Nephron (organoid): ENCODE data around the gene CLMN.

Experiments used
- H3K27ac Mint-ChIP-seq, 3 experiments: 2 replicates each; pipeline ENCODE4 v1.8.0; 2020; ENCODE audit warnings: mixed read lengths in 3 of 3, mild to moderate bottlenecking in 2 of 3, moderate library complexity in 1 of 3
- H3K27me3 Mint-ChIP-seq: 2 replicates; pipeline ENCODE4 v1.8.0; 2021; ENCODE audit warnings: low read depth, mild to moderate bottlenecking, moderate library complexity, mixed read lengths
- H3K36me3 Mint-ChIP-seq: 2 replicates; pipeline ENCODE4 v1.8.0; 2020; ENCODE audit warnings: low read depth, mixed read lengths
- H3K4me1 Mint-ChIP-seq: 2 replicates; pipeline ENCODE4 v1.8.0; 2020; ENCODE audit warnings: mixed read lengths
- H3K4me3 Mint-ChIP-seq, 3 experiments: 2 replicates each; pipeline ENCODE4 v1.8.0; 2020; ENCODE audit warnings: mild to moderate bottlenecking in 3 of 3, mixed read lengths in 3 of 3, moderate library complexity in 2 of 3
- H3K9me3 Mint-ChIP-seq: 2 replicates; pipeline ENCODE4 v1.8.0; 2020; ENCODE audit warnings: mixed read lengths
- TF ChIP-seq, protein P1 (sequence below), 3 experiments: fragments of 200-600 bp; sonication (generic); IDR thresholded peaks; one replicate each; pipeline ENCODE4 v1.5.0; 2021; ENCODE audit warnings: antibody characterized with exemption in 3 of 3; ENCODE audit not compliant: unreplicated experiment in 3 of 3

Gene CLMN

GRCh38 chr14:95153866-95154265 is 165.8 kb downstream of the CLMN start:
- Mint-ChIP-seq H3K9me3 (no peaks in the 10 kb centered on the region), H3K36me3 (peaks cover 4% of the 10 kb centered on the region), H3K4me3 (peak overlapping the region; percentile 59 to 84 (median 81)), H3K4me1 (peaks cover 62% of the 10 kb centered on the region), H3K27me3 (no peaks in the 10 kb centered on the region), H3K27ac (peak overlapping the region; percentile 47 to 62 (median 55))
- TF ChIP-seq, protein P1, sequence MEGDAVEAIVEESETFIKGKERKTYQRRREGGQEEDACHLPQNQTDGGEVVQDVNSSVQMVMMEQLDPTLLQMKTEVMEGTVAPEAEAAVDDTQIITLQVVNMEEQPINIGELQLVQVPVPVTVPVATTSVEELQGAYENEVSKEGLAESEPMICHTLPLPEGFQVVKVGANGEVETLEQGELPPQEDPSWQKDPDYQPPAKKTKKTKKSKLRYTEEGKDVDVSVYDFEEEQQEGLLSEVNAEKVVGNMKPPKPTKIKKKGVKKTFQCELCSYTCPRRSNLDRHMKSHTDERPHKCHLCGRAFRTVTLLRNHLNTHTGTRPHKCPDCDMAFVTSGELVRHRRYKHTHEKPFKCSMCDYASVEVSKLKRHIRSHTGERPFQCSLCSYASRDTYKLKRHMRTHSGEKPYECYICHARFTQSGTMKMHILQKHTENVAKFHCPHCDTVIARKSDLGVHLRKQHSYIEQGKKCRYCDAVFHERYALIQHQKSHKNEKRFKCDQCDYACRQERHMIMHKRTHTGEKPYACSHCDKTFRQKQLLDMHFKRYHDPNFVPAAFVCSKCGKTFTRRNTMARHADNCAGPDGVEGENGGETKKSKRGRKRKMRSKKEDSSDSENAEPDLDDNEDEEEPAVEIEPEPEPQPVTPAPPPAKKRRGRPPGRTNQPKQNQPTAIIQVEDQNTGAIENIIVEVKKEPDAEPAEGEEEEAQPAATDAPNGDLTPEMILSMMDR (IDR thresholded peaks at IDR 0.05; ENCODE audit: unreplicated experiment in 3 of 3), result no peak

GRCh38 chr14:95151561-95151960 is 168.1 kb downstream of the CLMN start:
- Mint-ChIP-seq H3K9me3 (peaks cover 4% of the 10 kb centered on the region), H3K27me3 (no peaks in the 10 kb centered on the region), H3K4me3 (no peak overlapping the region), H3K36me3 (peaks cover 16% of the 10 kb centered on the region), H3K27ac (no peak overlapping the region), H3K4me1 (peaks cover 68% of the 10 kb centered on the region)
- TF ChIP-seq, protein P1 (IDR thresholded peaks at IDR 0.05; ENCODE audit: unreplicated experiment in 3 of 3), result no peak

DNA sequence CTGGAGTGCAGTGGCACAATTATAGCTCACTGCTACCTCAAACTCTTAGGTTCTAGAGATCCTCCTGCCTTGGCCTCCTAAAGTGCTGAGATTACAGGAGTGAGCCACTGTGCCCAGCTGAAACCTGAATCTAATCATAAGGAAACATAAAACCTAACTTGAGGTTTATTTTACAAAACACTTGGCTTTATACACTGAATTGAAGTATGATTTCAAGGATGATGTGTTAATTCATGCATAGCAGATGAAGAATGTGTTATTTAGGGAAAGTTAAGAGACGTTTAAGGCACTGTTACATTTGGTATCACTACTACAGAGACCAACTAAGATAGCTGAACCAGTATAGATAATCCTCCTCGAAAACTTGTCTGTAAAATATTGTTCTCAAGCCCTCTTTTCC is 168.8 kb downstream of the CLMN start:
- TF ChIP-seq, protein P1 (IDR thresholded peaks at IDR 0.05; ENCODE audit: unreplicated experiment in 3 of 3), result no peak
- no peaks in the 10 kb centered on the region for H3K27me3 Mint-ChIP-seq
- H3K4me3 Mint-ChIP-seq, result no peak overlapping the region
- peaks cover 65% of the 10 kb centered on the region for H3K4me1 Mint-ChIP-seq
- peaks cover 8% of the 10 kb centered on the region for H3K9me3 Mint-ChIP-seq
- H3K27ac Mint-ChIP-seq, result no peak overlapping the region
- H3K36me3 Mint-ChIP-seq, result peaks cover 23% of the 10 kb centered on the region

DNA sequence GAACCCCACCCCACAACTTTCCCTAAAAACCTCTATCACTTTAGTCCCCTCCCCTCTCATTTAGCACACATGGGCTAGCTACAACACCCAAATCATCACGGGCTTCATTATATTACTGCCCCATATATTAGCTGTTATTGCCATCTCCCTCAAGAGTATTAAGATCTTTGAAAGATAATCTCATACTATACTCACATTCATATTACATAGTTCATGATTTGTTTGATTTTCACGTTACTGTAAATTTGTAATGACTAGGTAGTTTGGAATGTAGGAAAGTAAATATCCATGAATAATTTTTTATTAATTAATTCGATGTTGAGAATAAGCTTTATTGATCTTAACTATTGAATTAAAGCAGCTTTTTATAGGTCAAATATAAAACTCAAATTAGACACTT is 170.3 kb downstream of the CLMN start:
- peaks cover 51% of the 10 kb centered on the region for H3K4me1 Mint-ChIP-seq
- H3K36me3 Mint-ChIP-seq, result peaks cover 35% of the 10 kb centered on the region
- peaks cover 18% of the 10 kb centered on the region for H3K9me3 Mint-ChIP-seq
- no peaks in the 10 kb centered on the region for H3K27me3 Mint-ChIP-seq
- H3K4me3 Mint-ChIP-seq, result no peak overlapping the region
- no peak overlapping the region for H3K27ac Mint-ChIP-seq
- TF ChIP-seq, protein P1 (IDR thresholded peaks at IDR 0.05; ENCODE audit: unreplicated experiment in 3 of 3), result no peak

DNA sequence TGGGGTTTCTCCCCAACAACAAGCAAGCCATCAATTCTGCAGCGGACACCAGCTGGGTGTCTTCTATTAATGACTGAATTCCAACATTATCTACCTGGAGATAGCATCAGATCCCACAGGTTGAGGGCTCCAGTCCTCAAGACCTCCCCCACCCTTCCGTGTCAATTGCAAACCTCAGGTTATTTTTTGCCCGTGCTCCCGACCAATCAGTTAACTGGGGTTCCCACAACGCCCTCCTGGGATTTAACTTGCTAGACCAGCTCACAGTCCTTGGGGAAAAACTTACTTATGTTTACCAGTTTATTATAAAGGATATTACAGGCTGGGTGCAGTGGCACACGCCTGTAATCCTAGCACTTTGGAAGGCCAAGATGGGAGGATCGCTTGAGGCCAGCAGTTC is 172.1 kb downstream of the CLMN start:
- Mint-ChIP-seq H3K9me3 (peaks cover 18% of the 10 kb centered on the region), H3K4me1 (peaks cover 49% of the 10 kb centered on the region), H3K4me3 (no peak overlapping the region), H3K27ac (no peak overlapping the region), H3K27me3 (no peaks in the 10 kb centered on the region), H3K36me3 (peaks cover 31% of the 10 kb centered on the region)
- TF ChIP-seq, protein P1 (IDR thresholded peaks at IDR 0.05; ENCODE audit: unreplicated experiment in 3 of 3), result no peak

DNA sequence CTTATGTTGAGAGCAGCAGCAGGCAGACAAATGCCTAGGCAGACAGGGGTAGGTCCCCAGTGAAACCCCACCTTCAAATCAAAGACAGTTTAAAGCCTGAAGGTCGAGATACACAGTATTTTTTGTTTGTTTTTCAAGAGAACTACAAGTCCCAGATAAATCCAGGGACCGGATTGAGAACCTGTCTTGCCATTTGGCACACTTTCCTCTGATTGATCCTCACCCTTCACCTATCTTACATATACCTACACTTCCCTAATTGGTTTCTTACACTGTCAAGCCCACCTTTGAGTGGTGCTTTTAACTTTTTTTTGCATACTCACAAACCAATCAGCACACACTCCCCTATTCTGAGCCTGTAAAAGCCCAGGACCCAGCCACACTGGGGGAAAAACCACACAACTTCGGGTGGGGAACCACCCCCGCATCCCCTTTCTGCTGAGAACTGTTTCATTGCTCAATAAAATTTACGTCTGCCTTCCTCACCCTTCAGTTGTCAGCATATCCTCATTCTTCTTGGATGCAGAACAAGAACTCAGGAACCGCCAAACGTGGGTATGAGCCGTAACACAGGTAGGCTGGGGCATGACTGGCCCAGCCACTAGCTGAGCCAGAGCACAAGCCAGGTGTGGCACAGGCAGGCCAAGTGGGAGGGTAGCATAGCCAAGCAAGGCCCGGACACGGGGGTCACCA is 173.5 kb downstream of the CLMN start:
- Mint-ChIP-seq H3K36me3 (peaks cover 31% of the 10 kb centered on the region), H3K4me3 (no peak overlapping the region), H3K27me3 (no peaks in the 10 kb centered on the region), H3K4me1 (peaks cover 45% of the 10 kb centered on the region), H3K27ac (no peak overlapping the region), H3K9me3 (peaks cover 18% of the 10 kb centered on the region)
- TF ChIP-seq, protein P1 (IDR thresholded peaks at IDR 0.05; ENCODE audit: unreplicated experiment in 3 of 3), result no peak
